Bronchial epithelial cell (primary cell): ENCODE data around the gene ZNF516. TPM values are rescaled to one million over a fixed set of nuclear protein-coding genes. Genes with fewer than 3 reads are reported as not detected.
A peak's percentile ranks its signal among the peaks of the same experiment; 100 is the strongest.

Source experiments
- DNase-seq: peaks from one replicate; pipeline ENCODE4 v3.0.0-alpha.2; 2010; ENCODE audit warnings: low read depth
- FAIRE-seq: peaks from 2 replicates; lab custom pipeline; 2011; peaks lifted over from hg19 to GRCh38; lab: Jason Lieb, UNC
- H3K27me3 ChIP-seq: 2 replicates; pipeline ENCODE4 v1.5.1; 2011; ENCODE audit warnings: low read length; ENCODE audit not compliant: control insufficient read depth, insufficient read depth
- H3K36me3 ChIP-seq: 2 replicates; pipeline ENCODE4 v1.5.1; 2011; ENCODE audit warnings: low read length; ENCODE audit not compliant: control insufficient read depth, insufficient read depth
- H3K4me3 ChIP-seq: 2 replicates; pipeline ENCODE4 v1.5.1; 2011; ENCODE audit warnings: mild to moderate bottlenecking, low read depth, low read length, control low read depth
- CTCF ChIP-seq: IDR thresholded peaks from 2 replicates; pipeline ENCODE4 v1.5.1; 2011; ENCODE audit warnings: mild to moderate bottlenecking, moderate library complexity, low read length, control low read depth, inconsistent platforms; ENCODE audit not compliant: insufficient read depth, severe bottlenecking
- total RNA-seq: library from RNA; depleted of rRNA; stranded (reverse); fragments of >200 nt; gene quantifications from 2 replicates; pipeline ENCODE4 v1.2.1, GENCODE V29; 2014

Gene ZNF516
- total RNA-seq, 1 donor from 2014 or later: 16.6 TPM

- Histone ChIP-seq H3K4me3 (peak overlapping the region; percentile 89), H3K36me3 (no peaks in the 10 kb centered on the region), H3K27me3 (no peaks in the 10 kb centered on the region)
- DNase-seq (peak; percentile 46), FAIRE-seq (no peak)
- peak; percentile 3 for TF ChIP-seq CTCF
Measured at GRCh38 chr18:76496194-76496890, 1.3 kb upstream of the ZNF516 start.

GRCh38 chr18:76495435-76496193 lies 572 bp upstream of the ZNF516 start:
- no peak for TF ChIP-seq CTCF
- Histone ChIP-seq H3K4me3 (peak overlapping the region; percentile 89), H3K36me3 (no peaks in the 10 kb centered on the region), H3K27me3 (no peaks in the 10 kb centered on the region)
- DNase-seq: no peak
- no peak for FAIRE-seq

GRCh38 chr18:76494231-76495005 lies 624 bp downstream of the ZNF516 start:
- Histone ChIP-seq H3K27me3 (no peaks in the 10 kb centered on the region), H3K36me3 (no peaks in the 10 kb centered on the region), H3K4me3 (peak overlapping the region; percentile 89)
- no peak for TF ChIP-seq CTCF
- DNase-seq (no peak), FAIRE-seq (no peak)

GRCh38 chr18:76493213-76494161 lies 1.6 kb downstream of the ZNF516 start:
- H3K4me3 ChIP-seq: peak overlapping the region; percentile 89
- DNase-seq: peak; percentile 55
- no peaks in the 10 kb centered on the region for H3K36me3 ChIP-seq
- FAIRE-seq: no peak
- no peaks in the 10 kb centered on the region for H3K27me3 ChIP-seq
- no peak for TF ChIP-seq CTCF

GRCh38 chr18:76492669-76493212 lies 2.3 kb downstream of the ZNF516 start:
- no peak for TF ChIP-seq CTCF
- H3K27me3 ChIP-seq: no peaks in the 10 kb centered on the region
- FAIRE-seq: no peak

More at GRCh38 chr18:76492669-76493212, 2.3 kb downstream of the ZNF516 start:
- Histone ChIP-seq H3K4me3 (peak overlapping the region; percentile 89), H3K36me3 (no peaks in the 10 kb centered on the region)
- peak; percentile 95 for DNase-seq
